H9 (cell line): ENCODE data around the gene ATF5. TPM values are rescaled to one million over a fixed set of nuclear protein-coding genes. Genes with fewer than 3 reads are reported as not detected.

Experiments
- DNase-seq: peaks from one replicate; pipeline ENCODE4 v3.0.0-alpha.2; 2017
- H2AFZ ChIP-seq: one replicate; pipeline ENCODE4 v1.6.1; 2013; ENCODE audit warnings: mild to moderate bottlenecking, low read length, control low read depth, moderate library complexity
- H2AK5ac ChIP-seq: 2 replicates; pipeline ENCODE4 v1.6.1; 2013; ENCODE audit warnings: low read length, control low read depth, mixed read lengths; ENCODE audit not compliant: insufficient read length
- H2BK120ac ChIP-seq: one replicate; pipeline ENCODE4 v1.6.1; 2013; ENCODE audit warnings: low read depth, mild to moderate bottlenecking, low read length, control low read depth, inconsistent platforms; ENCODE audit not compliant: poor library complexity, severe bottlenecking
- H2BK12ac ChIP-seq: 2 replicates; pipeline ENCODE4 v1.6.1; 2013; ENCODE audit warnings: low read length, control low read depth, mixed read lengths, low read depth; ENCODE audit not compliant: insufficient read length
- H2BK15ac ChIP-seq: 2 replicates; pipeline ENCODE4 v1.6.1; 2013; ENCODE audit warnings: low read depth, low read length, control low read depth
- H2BK20ac ChIP-seq: one replicate; pipeline ENCODE4 v1.6.1; 2013; ENCODE audit warnings: low read depth, mild to moderate bottlenecking, low read length, control low read depth, inconsistent platforms; ENCODE audit not compliant: poor library complexity, severe bottlenecking
- H2BK5ac ChIP-seq: 2 replicates; pipeline ENCODE4 v1.6.1; 2013; ENCODE audit warnings: low read length, control low read depth, mixed read lengths; ENCODE audit not compliant: insufficient read length
- H3K14ac ChIP-seq: 2 replicates; pipeline ENCODE4 v1.6.1; 2013; ENCODE audit warnings: low read length, control low read depth; ENCODE audit not compliant: insufficient read depth
- H3K18ac ChIP-seq: 2 replicates; pipeline ENCODE4 v1.6.1; 2013; ENCODE audit warnings: low read depth, mild to moderate bottlenecking, mixed read lengths, low read length, control low read depth; ENCODE audit not compliant: insufficient read length
- H3K23ac ChIP-seq: 2 replicates; pipeline ENCODE4 v1.6.1; 2013; ENCODE audit warnings: low read length, control low read depth, mixed read lengths, low read depth; ENCODE audit not compliant: insufficient read length
- H3K23me2 ChIP-seq: 2 replicates; pipeline ENCODE4 v1.6.1; 2013; ENCODE audit warnings: low read depth, mild to moderate bottlenecking, mixed read lengths, low read length, control low read depth; ENCODE audit not compliant: insufficient read length, poor library complexity, severe bottlenecking
- H3K27ac ChIP-seq: 2 replicates; pipeline ENCODE4 v1.5.1; 2013; ENCODE audit warnings: low read length, control low read depth, mixed read lengths, low read depth; ENCODE audit not compliant: insufficient read length
- H3K27me3 ChIP-seq: 2 replicates; pipeline ENCODE4 v1.6.1; 2013; ENCODE audit warnings: low read length, control low read depth, inconsistent platforms; ENCODE audit not compliant: insufficient read depth
- H3K4ac ChIP-seq: 2 replicates; pipeline ENCODE4 v1.6.1; 2013; ENCODE audit warnings: low read depth, mild to moderate bottlenecking, control low read depth, inconsistent platforms, low read length, moderate library complexity
- H3K4me1 ChIP-seq: 2 replicates; pipeline ENCODE4 v1.6.1; 2013; ENCODE audit warnings: low read length, control low read depth, inconsistent platforms; ENCODE audit not compliant: insufficient read depth
- H3K4me2 ChIP-seq: 2 replicates; pipeline ENCODE4 v1.6.1; 2013; ENCODE audit warnings: low read length, control low read depth, mixed read lengths; ENCODE audit not compliant: insufficient read length, insufficient read depth
- H3K56ac ChIP-seq: 2 replicates; pipeline ENCODE4 v1.6.1; 2013; ENCODE audit warnings: low read depth, mild to moderate bottlenecking, mixed read lengths, low read length, control low read depth; ENCODE audit not compliant: insufficient read length
- H3K79me1 ChIP-seq: 2 replicates; pipeline ENCODE4 v1.6.1; 2013; ENCODE audit warnings: low read depth, mild to moderate bottlenecking, moderate library complexity, low read length, control low read depth, inconsistent platforms; ENCODE audit not compliant: insufficient read depth, poor library complexity, severe bottlenecking
- H3K79me2 ChIP-seq: 2 replicates; pipeline ENCODE4 v1.6.1; 2013; ENCODE audit warnings: low read length, control low read depth, inconsistent platforms; ENCODE audit not compliant: insufficient read depth
- H3K9ac ChIP-seq: 2 replicates; pipeline ENCODE4 v1.6.1; 2013; ENCODE audit warnings: low read length, control low read depth, mixed read lengths; ENCODE audit not compliant: insufficient read length; ENCODE audit errors: extremely low read depth
- H3K9me3 ChIP-seq: one replicate; pipeline ENCODE4 v1.6.1; 2013; ENCODE audit warnings: low read depth, low read length, inconsistent platforms; ENCODE audit not compliant: control insufficient read depth
- H3T11ph ChIP-seq: one replicate; pipeline ENCODE4 v1.6.1; 2013; ENCODE audit warnings: mild to moderate bottlenecking, low read length, control low read depth, inconsistent platforms
- H4K20me1 ChIP-seq: one replicate; pipeline ENCODE4 v1.6.1; 2013; ENCODE audit not compliant: control insufficient read depth, insufficient read length, insufficient read depth
- H4K5ac ChIP-seq: 2 replicates; pipeline ENCODE4 v1.6.1; 2013; ENCODE audit warnings: low read depth, mild to moderate bottlenecking, mixed read lengths, low read length, control low read depth; ENCODE audit not compliant: insufficient read length
- H4K8ac ChIP-seq: replicated peaks from 2 replicates; pipeline ENCODE4 v1.6.1; 2013; ENCODE audit warnings: low read length, control low read depth, mixed read lengths, low read depth; ENCODE audit not compliant: insufficient read length
- H4K91ac ChIP-seq: 2 replicates; pipeline ENCODE4 v1.6.1; 2013; ENCODE audit warnings: low read depth, mild to moderate bottlenecking, moderate library complexity, mixed read lengths, low read length, control low read depth; ENCODE audit not compliant: insufficient read length
- H3K27ac Mint-ChIP-seq, 3 experiments: 2 replicates in 2 of 3; 3 replicates in 1 of 3; pipeline ENCODE4 v1.8.0; 2020 to 2021; ENCODE audit warnings: mixed read lengths in 3 of 3, mild to moderate bottlenecking in 1 of 3, moderate library complexity in 1 of 3
- H3K27me3 Mint-ChIP-seq: 2 replicates; pipeline ENCODE4 v1.8.0; 2021; ENCODE audit warnings: low read depth, mild to moderate bottlenecking, moderate library complexity, mixed read lengths
- H3K36me3 Mint-ChIP-seq, 3 experiments: 2 replicates in 2 of 3; 3 replicates in 1 of 3; pipeline ENCODE4 v1.8.0; 2020 to 2021; ENCODE audit warnings: low read depth in 3 of 3, mixed read lengths in 3 of 3; ENCODE audit not compliant: insufficient read depth in 1 of 3
- H3K4me1 Mint-ChIP-seq, 2 experiments: 2 replicates each; pipeline ENCODE4 v1.8.0; 2020; ENCODE audit warnings: mixed read lengths in 2 of 2
- H3K4me3 Mint-ChIP-seq, 2 experiments: 2 replicates in 1 of 2; 3 replicates in 1 of 2; pipeline ENCODE4 v1.8.0; 2020 to 2021; ENCODE audit warnings: mild to moderate bottlenecking in 2 of 2, mixed read lengths in 2 of 2, moderate library complexity in 1 of 2
- H3K9me3 Mint-ChIP-seq, 2 experiments: 2 replicates in 1 of 2; 3 replicates in 1 of 2; pipeline ENCODE4 v1.8.0; 2020; ENCODE audit warnings: mild to moderate bottlenecking in 2 of 2, mixed read lengths in 2 of 2, moderate library complexity in 1 of 2
- CTCF ChIP-seq: fragments of 200-600 bp; sonication (generic); conservative IDR thresholded peaks from 3 replicates; pipeline ENCODE4 v1.8.0; 2021; ENCODE audit warnings: antibody characterized with exemption, mild to moderate bottlenecking
- WGBS: extraction: QIAGEN DNeasy Blood & Tissue Kit; methylation state at CpG from one replicate; pipeline ENCODE4 v1.1.7; 2013; ENCODE audit warnings: missing lambda C conversion rate, low lambda C conversion rate, mixed read lengths; ENCODE audit not compliant: insufficient read length; ENCODE audit errors: extremely low coverage; 5-methylcytosine and 5-hydroxymethylcytosine counted together
- long read RNA-seq: library from polyadenylated mRNA; unstranded; transcript quantifications from one replicate; pipeline ENCODE4 v2.0.0, GENCODE V29; 2020
- total RNA-seq: library from RNA; stranded (reverse); gene quantifications from 2 replicates; pipeline ENCODE4 v1.2.1, GENCODE V29; 2021

ATF5 gene
- 18.5 and 20.6 TPM in 2 replicates for total RNA-seq
- long read RNA-seq, partial matches to known transcripts, result 0 of 1 reads
- long read RNA-seq, other reads (novel, unspliced or antisense), result 0 of 1 reads

GRCh38 chr19:49929121-49929610, at the start of gene ATF5, which contains the start of gene NUP62:
Gene ATF5, plus strand, starts transcription at chr19:49929205. Its CDS starts 1,646 bp downstream, at chr19:49930851.
Gene NUP62, minus strand, starts transcription at chr19:49929504. Its CDS starts 19,697 bp downstream, at chr19:49909807.
- WGBS, result no CpG with 5 or more reads among the region's 48 CpGs
- Histone ChIP-seq H2BK120ac (peak within 1 kb of the TSS; percentile 54), H4K91ac (peak within 1 kb of the TSS; percentile 74), H4K8ac (no peak within 1 kb of the TSS), H4K5ac (peak within 1 kb of the TSS; percentile 21), H2AFZ (no peak within 1 kb of the TSS), H3K79me1 (no peaks in the 10 kb centered on the region), H2AK5ac (no peak within 1 kb of the TSS), H3K4me2 (peak within 1 kb of the TSS; percentile 82), H2BK12ac (no peak within 1 kb of the TSS), H2BK5ac (no peak within 1 kb of the TSS), H3K18ac (peak within 1 kb of the TSS; percentile 98), H2BK15ac (no peak within 1 kb of the TSS), H2BK20ac (no peak within 1 kb of the TSS), H3K79me2 (peaks cover 25% of the 10 kb centered on the region; the same call in 1 of the 2 replicates), H3K4me1 (no peaks in the 10 kb centered on the region; the same call in 1 of the 2 replicates), H3K4ac (peak within 1 kb of the TSS; percentile 53; the same call in 1 of the 2 replicates), H3K27ac (no peak within 1 kb of the TSS), H3K27me3 (no peaks in the 10 kb centered on the region), H3K14ac (peak within 1 kb of the TSS; percentile 98), H3K23ac (no peak within 1 kb of the TSS), H3K23me2 (peaks cover 10% of the 10 kb centered on the region), H3K9ac (peak within 1 kb of the TSS; percentile 77), H4K20me1 (peaks cover 2% of the 10 kb centered on the region), H3K56ac (no peak within 1 kb of the TSS), H3T11ph (no peak within 1 kb of the TSS), H3K9me3 (no peaks in the 10 kb centered on the region)
- Mint-ChIP-seq H3K4me1 (peaks cover 18 to 38% of the 10 kb centered on the region in 2 experiments), H3K27me3 (peaks cover 3% of the 10 kb centered on the region), H3K27ac (peak within 1 kb of the TSS; percentile 99 to 100 (median 100)), H3K36me3 (peaks cover 36 to 63% (median 44%) of the 10 kb centered on the region in 3 experiments), H3K9me3 (peaks cover 0 to 4% of the 10 kb centered on the region in 2 experiments; a peak in 3 of 5 replicates), H3K4me3 (peak within 1 kb of the TSS; percentile 95 to 99)
- TF ChIP-seq CTCF, result no peak
- peak; percentile 80 for DNase-seq
